WTC11 (cell line): Measurements from ENCODE around the gene OLFML2B.

ENCODE experiments used
- CTCF ChIP-seq: fragments of 200-600 bp; IDR thresholded peaks from 2 replicates; pipeline ENCODE4 v1.8.0; 2022; ENCODE audit warnings: antibody characterized with exemption
- NFYB ChIP-seq: sonication (generic); formaldehyde crosslinking; conservative IDR thresholded peaks from 2 replicates; pipeline ENCODE4 v1.8.0; 2022; ENCODE audit warnings: low read depth, missing genetic modification reagents
- TP53 ChIP-seq: sonication (generic); formaldehyde crosslinking; IDR thresholded peaks from 2 replicates; pipeline ENCODE4 v1.8.1; 2023; ENCODE audit warnings: mild to moderate bottlenecking, missing genetic modification reagents
- TF ChIP-seq, protein P1 (sequence below): sonication (generic); formaldehyde crosslinking; IDR thresholded peaks from 2 replicates; pipeline ENCODE4 v1.8.1; 2023; ENCODE audit warnings: mild to moderate bottlenecking, missing genetic modification reagents, moderate library complexity
- TF ChIP-seq, protein P2 (sequence below): sonication (generic); formaldehyde crosslinking; IDR thresholded peaks from 2 replicates; pipeline ENCODE4 v1.8.1; 2022; ENCODE audit warnings: low read depth, mild to moderate bottlenecking, moderate library complexity, missing genetic modification reagents, borderline replicate concordance
- TF ChIP-seq, protein P3 (sequence below): sonication (generic); formaldehyde crosslinking; conservative IDR thresholded peaks from 2 replicates; pipeline ENCODE4 v1.8.1; 2022; ENCODE audit warnings: mild to moderate bottlenecking, missing genetic modification reagents

- no peak for TF ChIP-seq NFYB (CRISPR knock-in tag)
- TF ChIP-seq, protein P1, sequence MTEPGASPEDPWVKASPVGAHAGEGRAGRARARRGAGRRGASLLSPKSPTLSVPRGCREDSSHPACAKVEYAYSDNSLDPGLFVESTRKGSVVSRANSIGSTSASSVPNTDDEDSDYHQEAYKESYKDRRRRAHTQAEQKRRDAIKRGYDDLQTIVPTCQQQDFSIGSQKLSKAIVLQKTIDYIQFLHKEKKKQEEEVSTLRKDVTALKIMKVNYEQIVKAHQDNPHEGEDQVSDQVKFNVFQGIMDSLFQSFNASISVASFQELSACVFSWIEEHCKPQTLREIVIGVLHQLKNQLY (CRISPR knock-in tag), result no peak
- TF ChIP-seq CTCF, result no peak
- no peak for TF ChIP-seq TP53 (CRISPR knock-in tag)
- TF ChIP-seq, protein P2, sequence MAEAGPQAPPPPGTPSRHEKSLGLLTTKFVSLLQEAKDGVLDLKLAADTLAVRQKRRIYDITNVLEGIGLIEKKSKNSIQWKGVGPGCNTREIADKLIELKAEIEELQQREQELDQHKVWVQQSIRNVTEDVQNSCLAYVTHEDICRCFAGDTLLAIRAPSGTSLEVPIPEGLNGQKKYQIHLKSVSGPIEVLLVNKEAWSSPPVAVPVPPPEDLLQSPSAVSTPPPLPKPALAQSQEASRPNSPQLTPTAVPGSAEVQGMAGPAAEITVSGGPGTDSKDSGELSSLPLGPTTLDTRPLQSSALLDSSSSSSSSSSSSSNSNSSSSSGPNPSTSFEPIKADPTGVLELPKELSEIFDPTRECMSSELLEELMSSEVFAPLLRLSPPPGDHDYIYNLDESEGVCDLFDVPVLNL (CRISPR knock-in tag), result no peak
- TF ChIP-seq, protein P3, sequence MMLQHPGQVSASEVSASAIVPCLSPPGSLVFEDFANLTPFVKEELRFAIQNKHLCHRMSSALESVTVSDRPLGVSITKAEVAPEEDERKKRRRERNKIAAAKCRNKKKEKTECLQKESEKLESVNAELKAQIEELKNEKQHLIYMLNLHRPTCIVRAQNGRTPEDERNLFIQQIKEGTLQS, result no peak
These were observed 2.5 kb downstream of the OLFML2B start for GRCh38 chr1:162021124-162021523.
